ENCODE data around the gene RAB8A.
A peak's percentile ranks its signal among the peaks of the same experiment; 100 is the strongest.
"Not testable (repeated sequence)": the region's sequence is repeated elsewhere in the genome, so short reads cannot be mapped to it uniquely, and the experiment has no call there.

RAB8A gene

GRCh38 chr19:16142032-16142580 is 30.4 kb downstream of the RAB8A start:
- DNase-seq (ENCODE audit: low read depth), result no peak

DNA sequence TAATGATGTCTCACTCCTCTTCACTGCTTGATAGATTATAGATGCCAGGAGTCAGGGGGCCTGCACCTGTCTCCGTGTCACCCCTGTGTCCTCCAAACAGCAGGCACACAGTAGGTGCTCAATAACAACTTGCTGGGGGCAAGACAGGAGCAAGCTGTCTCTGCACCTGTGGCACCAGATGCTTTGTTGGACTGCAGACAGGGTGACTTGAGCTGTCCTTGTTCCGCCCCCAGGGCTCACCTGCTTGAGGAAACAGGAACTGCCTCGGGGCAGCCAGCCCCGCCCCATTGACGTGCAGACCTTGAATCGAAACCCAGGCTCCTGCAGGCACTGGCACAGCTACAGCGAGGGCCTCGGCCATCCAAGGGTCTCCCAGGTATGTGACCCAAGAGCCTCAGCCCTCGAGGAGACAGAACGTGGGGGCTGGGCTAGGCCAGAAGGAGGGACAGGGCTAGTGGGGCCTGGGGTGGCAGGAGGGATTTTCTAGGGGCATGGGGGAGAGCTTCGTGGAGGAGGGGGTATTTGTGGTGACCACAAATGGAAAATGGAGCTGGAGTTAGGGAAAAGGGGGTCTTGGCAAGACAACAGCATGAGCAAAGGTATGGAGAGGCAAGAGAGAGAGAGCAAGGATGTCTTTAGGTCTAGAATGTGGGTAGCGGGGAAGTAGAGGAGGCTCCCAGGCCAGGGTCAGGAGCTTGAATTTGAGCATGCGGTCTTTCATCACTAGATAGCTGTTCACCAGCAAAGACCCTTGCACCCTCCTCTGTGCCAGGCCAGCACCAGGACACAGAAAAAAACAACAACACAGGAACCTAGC is 31.9 kb downstream of the RAB8A start, which contains the start of gene HSH2D:
Gene HSH2D (plus strand): TSS at position 287 of the 817 bp plus-strand sequence. CDS start 5,066 bp downstream, outside the sequence.
- DNase-seq (ENCODE audit: low read depth), result peak; percentile 47

- DNase-seq (ENCODE audit: low read depth), result no peak
Measured at GRCh38 chr19:16144216-16144581, 32.5 kb downstream of the RAB8A start.

- no peak for DNase-seq (ENCODE audit: low read depth)
Measured at GRCh38 chr19:16146112-16146511, 34.4 kb downstream of the RAB8A start.

DNA sequence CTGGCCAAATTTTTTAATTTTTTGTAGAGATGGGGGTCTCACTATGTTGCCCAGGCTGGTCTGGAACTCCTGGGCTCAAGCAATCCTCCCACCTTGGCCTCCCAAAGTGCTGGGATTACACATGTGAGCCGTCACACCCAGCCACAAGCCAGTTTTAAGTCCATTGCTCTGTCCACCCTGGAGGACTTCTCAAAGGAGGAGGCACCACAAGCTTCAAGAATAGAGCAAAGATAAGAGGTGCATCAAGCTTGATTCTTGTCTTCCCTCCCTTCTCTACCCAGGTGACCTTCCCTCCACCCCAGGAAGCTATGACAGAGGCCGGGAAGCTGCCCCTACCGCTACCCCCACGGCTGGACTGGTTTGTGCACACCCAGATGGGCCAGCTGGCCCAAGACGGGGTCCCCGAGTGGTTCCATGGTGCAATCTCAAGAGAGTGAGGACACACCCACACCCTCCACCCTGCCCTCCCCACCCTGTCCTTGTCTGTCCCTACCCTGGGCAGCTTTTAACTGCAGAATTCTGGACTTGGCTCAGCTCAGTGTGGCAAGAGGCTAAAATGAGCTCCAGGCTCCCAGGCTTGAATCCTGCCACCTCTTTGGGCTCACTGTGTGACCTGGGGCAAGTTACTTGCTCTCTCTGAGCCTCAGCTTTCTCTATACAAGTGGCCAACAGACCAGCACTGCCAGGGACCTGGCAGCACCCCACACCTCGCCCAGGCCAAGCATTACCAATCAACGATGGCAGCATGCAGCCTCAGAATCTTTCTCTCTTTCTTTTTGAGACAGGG is 36.9 kb downstream of the RAB8A start:
- DNase-seq (ENCODE audit: low read depth), result no peak

DNA sequence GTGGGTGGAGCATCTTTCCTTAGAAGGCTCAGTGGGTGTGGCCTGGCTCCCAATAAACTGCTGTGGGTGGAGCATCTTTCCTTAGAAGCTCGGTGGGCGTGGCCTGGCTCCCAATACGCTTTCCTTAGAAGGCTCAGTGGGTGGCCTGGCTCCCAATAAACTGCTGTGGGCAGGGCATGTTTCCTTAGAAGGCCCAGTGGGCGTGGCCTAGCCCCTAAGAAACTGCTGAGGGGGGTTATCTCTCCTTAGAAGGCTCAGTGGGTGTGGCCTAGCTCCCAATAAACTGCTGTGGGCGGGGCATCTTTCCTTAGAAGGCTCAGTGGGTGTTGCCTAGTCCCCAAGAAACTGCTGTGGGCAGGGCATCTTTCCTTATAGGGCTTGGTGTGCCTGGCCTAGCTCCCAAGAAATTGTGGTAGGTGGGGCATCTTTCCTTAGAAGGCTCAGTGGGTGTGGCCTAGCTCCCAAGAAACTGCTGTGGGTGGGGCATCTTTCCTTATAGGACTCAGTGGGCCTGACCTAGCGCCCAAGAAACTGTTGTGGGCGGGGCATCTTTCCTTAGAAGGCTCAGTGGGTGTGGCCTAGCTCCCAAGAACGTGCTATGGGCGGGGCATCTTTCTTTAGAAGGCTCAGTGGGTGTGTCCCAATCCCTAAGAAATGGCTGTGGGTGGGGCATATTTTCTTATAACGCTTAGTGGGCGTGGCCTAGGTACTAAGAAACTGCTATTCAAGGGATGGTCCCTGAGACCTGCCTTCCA is 42.1 kb downstream of the RAB8A start:
- no peak for DNase-seq (ENCODE audit: low read depth)

- no peak for DNase-seq (ENCODE audit: low read depth)
Measured at GRCh38 chr19:16154557-16154956, 42.9 kb downstream of the RAB8A start.

GRCh38 chr19:16155128-16155527 is 43.4 kb downstream of the RAB8A start:
- no peak for DNase-seq (ENCODE audit: low read depth)

GRCh38 chr19:16156904-16157303 is 45.2 kb downstream of the RAB8A start:
- no peak for DNase-seq (ENCODE audit: low read depth)

DNA sequence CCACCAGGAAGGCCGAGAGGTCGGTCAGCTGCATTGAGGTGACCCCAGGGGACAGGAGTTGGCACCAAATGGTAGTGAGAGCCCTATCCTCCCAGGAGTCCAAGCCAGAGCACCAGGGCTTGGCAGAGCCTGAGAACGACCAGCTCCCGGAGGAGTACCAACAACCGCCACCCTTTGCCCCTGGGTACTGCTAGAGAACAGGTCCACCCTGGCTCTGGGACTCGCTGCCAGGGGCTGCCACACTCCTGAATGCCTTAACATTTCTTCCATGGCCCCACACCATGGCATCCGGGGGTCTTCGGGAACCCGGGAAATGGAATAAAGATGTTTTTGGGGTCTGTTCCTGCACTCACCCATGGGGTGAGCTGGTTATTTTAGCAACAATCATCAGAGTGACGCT is 45.9 kb downstream of the RAB8A start:
- no peak for DNase-seq (ENCODE audit: low read depth)

DNA sequence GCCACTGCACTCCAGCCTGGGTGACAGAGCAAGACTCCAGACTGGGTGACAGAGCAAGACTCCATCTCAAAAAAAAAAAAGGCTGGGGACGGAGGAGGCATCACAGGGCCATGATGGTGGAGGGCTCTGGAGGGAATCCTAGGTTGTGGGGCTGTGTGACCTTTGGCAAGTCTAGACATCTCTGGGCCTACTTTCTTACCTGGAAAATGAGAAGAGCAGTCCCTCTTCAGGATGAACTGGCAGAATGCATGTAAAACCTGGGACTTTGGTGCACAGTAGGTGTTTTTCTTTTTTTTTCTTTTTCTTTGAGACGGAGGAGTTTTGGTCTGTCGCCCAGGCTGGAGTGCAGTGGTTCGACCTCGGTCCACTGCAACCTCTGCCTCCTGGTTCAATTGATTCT is 48.0 kb downstream of the RAB8A start:
- DNase-seq (ENCODE audit: low read depth), result no peak

DNA sequence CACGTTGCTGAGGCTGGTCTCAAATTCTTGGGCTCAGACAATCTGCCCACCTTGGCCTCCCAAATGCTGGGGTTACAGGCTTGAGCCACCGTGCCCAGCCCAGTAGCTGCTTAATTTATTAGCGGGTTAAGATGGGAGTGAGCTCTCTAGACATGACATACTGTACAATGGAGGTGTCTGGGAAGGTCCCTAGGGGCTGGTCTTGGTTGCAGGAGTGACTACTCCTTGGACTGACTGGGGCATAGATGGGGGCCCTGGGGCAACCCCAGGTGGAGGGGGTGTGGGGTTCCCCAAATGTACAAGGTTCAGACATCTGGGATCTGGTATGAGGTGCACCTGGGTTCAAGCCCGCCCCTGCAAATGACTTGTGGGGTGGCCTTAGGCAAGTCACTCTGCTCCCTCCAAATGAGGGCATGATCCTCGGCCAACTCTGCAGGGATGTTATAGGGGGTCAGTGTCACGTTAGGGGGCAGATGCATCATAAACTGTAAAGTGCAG is 48.8 kb downstream of the RAB8A start:
- DNase-seq (ENCODE audit: low read depth), result no peak

DNA sequence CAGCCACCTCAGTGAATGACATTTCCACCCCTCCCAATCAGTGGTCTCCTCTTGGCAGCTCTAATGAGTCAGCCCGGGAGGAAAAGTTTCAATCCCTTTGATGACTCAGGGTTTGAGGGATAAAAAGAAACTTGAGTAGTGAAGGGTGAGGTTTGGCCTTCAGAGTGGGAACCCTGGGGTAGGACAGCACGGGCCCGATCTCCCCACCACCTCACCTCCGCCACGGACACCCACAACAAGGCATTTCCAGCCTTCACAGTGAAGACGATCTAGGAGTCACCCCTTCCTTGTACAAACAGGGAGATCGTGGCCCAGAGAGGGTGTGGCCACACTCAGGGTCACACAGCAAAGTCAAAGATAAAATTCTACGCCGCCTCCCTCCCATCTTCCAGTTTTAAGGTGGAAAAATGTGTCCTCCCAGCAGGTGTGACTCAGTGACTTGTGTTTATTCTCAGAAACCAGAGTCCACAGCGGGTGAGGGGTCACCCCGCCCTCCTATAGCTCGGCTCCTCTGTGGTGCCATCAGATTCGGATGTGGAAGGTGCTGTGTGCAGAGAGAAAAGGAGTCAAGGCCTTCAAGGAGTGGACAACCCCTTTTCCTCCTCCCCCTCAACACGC is 49.4 kb downstream of the RAB8A start:
- DNase-seq (ENCODE audit: low read depth), result no peak

DNA sequence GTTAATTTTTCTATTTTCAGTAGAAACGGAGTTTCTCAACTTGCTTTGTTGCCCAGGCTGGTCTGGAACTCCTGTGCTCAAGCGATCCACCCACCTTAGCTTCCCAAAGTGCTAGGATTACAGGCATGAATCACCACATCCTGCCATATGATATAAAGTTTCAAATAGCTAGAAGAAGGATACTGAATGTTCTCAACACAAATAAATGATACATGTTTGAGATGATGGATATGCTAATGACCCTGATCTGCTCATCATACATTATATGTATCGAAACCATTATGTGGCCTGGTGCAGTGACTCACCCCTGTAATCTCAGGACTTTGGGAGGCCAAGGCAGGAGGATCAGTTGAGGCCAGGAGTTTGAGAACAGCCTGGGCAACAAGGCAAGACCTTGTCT is 50.2 kb downstream of the RAB8A start:
- DNase-seq (ENCODE audit: low read depth), result no peak

GRCh38 chr19:16164222-16164890 is 52.7 kb downstream of the RAB8A start:
- no peak for DNase-seq (ENCODE audit: low read depth)

- DNase-seq (ENCODE audit: low read depth), result no peak
Measured at GRCh38 chr19:16166417-16166816, 54.7 kb downstream of the RAB8A start.

- DNase-seq (ENCODE audit: low read depth), result no peak
Measured at GRCh38 chr19:16167055-16167454, 55.4 kb downstream of the RAB8A start.

- DNase-seq (ENCODE audit: low read depth), result no peak
Measured at GRCh38 chr19:16168465-16169081, 56.9 kb downstream of the RAB8A start.

GRCh38 chr19:16170134-16170533 is 58.4 kb downstream of the RAB8A start:
- DNase-seq (ENCODE audit: low read depth), result no peak

DNA sequence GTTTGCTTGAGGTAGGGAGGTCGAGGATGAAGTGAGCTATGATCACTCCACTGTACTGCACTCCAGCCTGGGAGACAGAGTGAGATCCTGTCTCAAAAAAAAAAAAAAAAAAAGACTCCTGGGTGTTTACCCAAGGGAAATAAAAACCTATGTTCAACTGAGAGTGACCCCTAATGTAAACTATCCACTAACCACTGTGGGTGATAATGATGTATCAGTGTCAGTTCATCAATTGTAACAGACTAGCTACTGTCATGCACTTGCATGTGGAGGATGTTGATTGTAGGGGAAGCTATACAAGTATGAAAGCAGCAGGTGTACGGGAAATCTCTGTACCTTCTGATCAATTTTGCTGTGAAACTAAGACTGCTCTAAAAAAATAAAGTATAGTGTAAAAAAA is 64.3 kb downstream of the RAB8A start:
- DNase-seq (ENCODE audit: low read depth), result no peak

DNA sequence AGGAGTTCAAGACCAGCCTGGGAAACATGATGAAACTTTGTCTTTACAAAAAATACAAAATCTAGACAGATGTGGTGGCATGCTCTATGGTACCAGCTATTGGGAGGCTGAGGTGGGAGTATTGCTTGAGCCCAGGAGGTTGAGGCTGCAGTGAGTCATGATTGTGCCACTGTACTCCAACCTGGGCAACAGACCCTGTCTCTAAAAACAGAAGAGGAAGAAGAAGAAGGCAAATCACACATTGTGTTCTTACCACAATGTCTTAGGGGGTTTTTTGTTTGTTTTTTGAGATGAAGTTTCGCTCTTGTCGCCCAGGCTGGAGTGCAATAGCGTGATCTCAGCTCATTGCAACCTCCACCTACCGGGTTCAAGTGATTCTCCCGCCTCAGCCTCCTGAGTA is 67.2 kb downstream of the RAB8A start:
- not testable (repeated sequence) for DNase-seq (ENCODE audit: low read depth)
